ENCODE data around the gene NACC2. TPM values are rescaled to one million over a fixed set of nuclear protein-coding genes. Genes with fewer than 3 reads are reported as not detected.

Gene NACC2
- total RNA-seq, 1 experiment from 2014 or later, result 62.0 TPM

- no peak for DNase-seq (ENCODE audit: low read depth, low spot score)
- H3K9me3 ChIP-seq (ENCODE audit: control insufficient read depth, insufficient read depth, low read depth, low read length), result no peaks in the 10 kb centered on the region
- H3K4me1 ChIP-seq (ENCODE audit: control insufficient read depth, insufficient read depth, low read length), result peaks cover 56% of the 10 kb centered on the region
- BruUV-seq (replicated peaks), result no TSS peak
- POLR2A ChIA-PET, result no interaction called here
- intact Hi-C loops (cut with micrococcal nuclease; ENCODE audit: unreplicated experiment), result no loop called here
- in situ Hi-C loops (cut with HindIII; ENCODE audit: low pct_unique_long_range_greater_than_20kb, low sequenced_read_pairs), result no loop called here
- no peak for ATAC-seq
- CTCF ChIA-PET, result no interaction called here
- H3K4me3 ChIP-seq (ENCODE audit: low read depth in 2 of 2, low read length in 2 of 2), result peak overlapping the region in 1 of 2 experiments; percentile 62; a peak in 2 of 4 replicates
- TF ChIP-seq TCF7L2 (IDR thresholded peaks at IDR 0.05; ENCODE audit: low read depth, low read length) (no peak), SIN3A (IDR thresholded peaks at IDR 0.05; ENCODE audit: borderline replicate concordance, insufficient read depth, low read depth, low read length) (no peak), CTCF (IDR thresholded peaks at IDR 0.05) (0 out of 2 replicates have a peak, but pooled peaks have one; percentile 51), REST (IDR thresholded peaks at IDR 0.05; ENCODE audit: insufficient read depth in 1 of 2, low read depth in 2 of 2, low read length in 1 of 2) (no peak), POLR2AphosphoS5 (IDR thresholded peaks at IDR 0.05; ENCODE audit: low read depth, low read length) (no peak)
- no peaks in the 10 kb centered on the region for H3K27me3 ChIP-seq (ENCODE audit: control insufficient read depth, insufficient read depth, low read length)
- peak overlapping the region; percentile 88 for H3K27ac ChIP-seq (ENCODE audit: low read length)
- no peaks in the 10 kb centered on the region for H3K36me3 ChIP-seq (ENCODE audit: control insufficient read depth, insufficient read depth, low read length)
These were observed 2.8 kb downstream of the NACC2 start for GRCh38 chr9:136092353-136092650.

GRCh38 chr9:136091582-136092352 is 3.3 kb downstream of the NACC2 start:
- peak overlapping the region; percentile 30 to 62 for H3K4me3 ChIP-seq (ENCODE audit: low read depth in 2 of 2, low read length in 2 of 2)
- BruUV-seq (replicated peaks), result no TSS peak
- in situ Hi-C loops (cut with HindIII; ENCODE audit: low pct_unique_long_range_greater_than_20kb, low sequenced_read_pairs), result no loop called here
- ATAC-seq, result no peak
- H3K9me3 ChIP-seq (ENCODE audit: control insufficient read depth, insufficient read depth, low read depth, low read length), result no peaks in the 10 kb centered on the region
- CTCF ChIA-PET, result interaction anchor here (0.6 kb wide), 1 partner anchor 40 kb away, joined by 3 read pairs; no protein-coding TSS in a partner anchor
- peak overlapping the region; percentile 88 for H3K27ac ChIP-seq (ENCODE audit: low read length)
- H3K27me3 ChIP-seq (ENCODE audit: control insufficient read depth, insufficient read depth, low read length), result no peaks in the 10 kb centered on the region
- POLR2A ChIA-PET, result interaction anchor here (0.5 kb wide), 1 partner anchor 40 kb away, joined by 7 read pairs; no protein-coding TSS in a partner anchor
- peaks cover 60% of the 10 kb centered on the region for H3K4me1 ChIP-seq (ENCODE audit: control insufficient read depth, insufficient read depth, low read length)
- TF ChIP-seq SIN3A (IDR thresholded peaks at IDR 0.05; ENCODE audit: borderline replicate concordance, insufficient read depth, low read depth, low read length) (no peak), CTCF (IDR thresholded peaks at IDR 0.05) (no peak), TCF7L2 (IDR thresholded peaks at IDR 0.05; ENCODE audit: low read depth, low read length) (no peak), POLR2AphosphoS5 (IDR thresholded peaks at IDR 0.05; ENCODE audit: low read depth, low read length) (no peak; the same call in 1 of the 2 replicates), REST (IDR thresholded peaks at IDR 0.05; ENCODE audit: insufficient read depth in 1 of 2, low read depth in 2 of 2, low read length in 1 of 2) (no peak)
- intact Hi-C loops (cut with micrococcal nuclease; ENCODE audit: unreplicated experiment), result no loop called here
- no peak for DNase-seq (ENCODE audit: low read depth, low spot score)
- no peaks in the 10 kb centered on the region for H3K36me3 ChIP-seq (ENCODE audit: control insufficient read depth, insufficient read depth, low read length)
